T-helper 9 cell (primary cell): ENCODE data around the gene BLOC1S5.
"Not testable (repeated sequence)": the region's sequence is repeated elsewhere in the genome, so short reads cannot be mapped to it uniquely, and the experiment has no call there.

Source experiments
- DNase-seq: peaks from one replicate; pipeline ENCODE4 v3.0.0-alpha.2; 2020

Gene BLOC1S5

GRCh38 chr6:8080362-8081151 lies 16.4 kb upstream of the BLOC1S5 start:
- DNase-seq: no peak

GRCh38 chr6:8079126-8079525 lies 14.9 kb upstream of the BLOC1S5 start:
- no peak for DNase-seq

GRCh38 chr6:8077991-8078390 lies 13.8 kb upstream of the BLOC1S5 start:
- DNase-seq: no peak

GRCh38 chr6:8075704-8076103 lies 11.5 kb upstream of the BLOC1S5 start:
- DNase-seq: no peak

GRCh38 chr6:8075185-8075584 lies 11.0 kb upstream of the BLOC1S5 start:
- DNase-seq: no peak

GRCh38 chr6:8074213-8074612 lies 10.0 kb upstream of the BLOC1S5 start:
- DNase-seq: no peak

GRCh38 chr6:8073758-8074157 lies 9.6 kb upstream of the BLOC1S5 start:
- no peak for DNase-seq

GRCh38 chr6:8070718-8071117 lies 6.5 kb upstream of the BLOC1S5 start:
- DNase-seq: no peak

GRCh38 chr6:8069631-8070284 lies 5.6 kb upstream of the BLOC1S5 start:
- no peak for DNase-seq

- no peak for DNase-seq
Measured at GRCh38 chr6:8069151-8069550, 5.0 kb upstream of the BLOC1S5 start.

- no peak for DNase-seq
Measured at GRCh38 chr6:8066108-8066507, 1.9 kb upstream of the BLOC1S5 start.

- no peak for DNase-seq
Measured at GRCh38 chr6:8065519-8065911, 1.3 kb upstream of the BLOC1S5 start.

GRCh38 chr6:8064638-8065518 lies 689 bp upstream of the BLOC1S5 start:
- no peak for DNase-seq

GRCh38 chr6:8061736-8062135 lies 2.5 kb downstream of the BLOC1S5 start:
- no peak for DNase-seq

GRCh38 chr6:8060346-8060745 lies 3.8 kb downstream of the BLOC1S5 start:
- DNase-seq: no peak

GRCh38 chr6:8059129-8059528 lies 5.1 kb downstream of the BLOC1S5 start:
- DNase-seq: no peak

- DNase-seq: no peak
Measured at GRCh38 chr6:8057793-8058192, 6.4 kb downstream of the BLOC1S5 start.

- DNase-seq: no peak
Measured at GRCh38 chr6:8057263-8057662, 6.9 kb downstream of the BLOC1S5 start.

GRCh38 chr6:8054276-8054675 lies 9.9 kb downstream of the BLOC1S5 start:
- no peak for DNase-seq

GRCh38 chr6:8047541-8048292 lies 16.5 kb downstream of the BLOC1S5 start:
- DNase-seq: no peak

- DNase-seq: not testable (repeated sequence)
Measured at GRCh38 chr6:8045769-8046168, 18.4 kb downstream of the BLOC1S5 start.

GRCh38 chr6:8043221-8043620 lies 21.0 kb downstream of the BLOC1S5 start:
- DNase-seq: no peak
